ENCODE data around the gene TRPM4.

DNA sequence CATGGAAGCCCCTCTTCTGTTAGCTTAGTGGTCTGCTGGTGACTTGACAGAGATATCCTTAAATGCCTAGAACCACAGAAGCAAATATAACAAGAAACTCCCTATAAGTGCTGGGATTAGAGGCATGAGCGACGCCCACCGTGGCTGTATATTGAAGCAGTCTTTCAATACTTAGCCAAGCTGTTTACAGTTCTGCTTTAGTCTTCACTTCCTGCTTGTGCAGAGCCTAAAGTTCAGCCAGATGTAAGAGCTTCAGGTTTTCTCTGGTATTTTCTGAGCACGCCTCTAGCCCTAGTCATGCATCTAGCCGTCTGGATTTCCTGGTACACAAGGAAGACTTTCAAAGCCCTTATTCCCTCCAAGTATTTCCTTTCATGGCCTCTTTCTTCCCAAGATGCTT lies 28.5 kb downstream of the TRPM4 start:
- TF ChIP-seq CTCF (conservative IDR thresholded peaks at IDR 0.05; ENCODE audit: low read depth, low read length) (no peak), EZH2phosphoT487 (IDR thresholded peaks at IDR 0.05; ENCODE audit: borderline replicate concordance, low read length) (no peak)

All from PC-3 (cell line).